Right ventricle myocardium inferior (tissue), 1 donor: ENCODE data around the gene TRIOBP. TPM values are rescaled to one million over a fixed set of nuclear protein-coding genes. Genes with fewer than 3 reads are reported as not detected.

Experiments
- ATAC-seq: fragments of 200-7000 bp; cut with Tn5 transposase; one replicate; pipeline ENCODE4 v1.9.1; 2020; ENCODE audit warnings: mild to moderate bottlenecking, moderate library complexity
- DNase-seq: peaks from one replicate; pipeline ENCODE4 v3.0.0; 2021; ENCODE audit errors: missing footprints
- intact Hi-C: fragments of 100-400 bp; cut with DNase I; formaldehyde crosslinking; loops from one replicate; pipeline ENCODE4 v1.11.0; 2022
- total RNA-seq: library from RNA; stranded (reverse); fragmentation: NEBNext Ultra II Directional; extraction: Animal tissue kit (Norgen Biotek cat#: 25700); gene quantifications from one replicate; pipeline ENCODE4 v1.2.1, GENCODE V29; 2021
- donor health status: DM: no; HTN: yes; CAD: no; lungs with severe emphysema.

The TRIOBP gene
- total RNA-seq, 1 donor from 2014 or later, result 90.1 TPM

GRCh38 chr22:37740455-37741311 is 43.8 kb downstream of the TRIOBP start:
- no peak for DNase-seq

GRCh38 chr22:37741312-37741795 is 44.5 kb downstream of the TRIOBP start:
- peak; percentile 90 for DNase-seq
- intact Hi-C loops, result no loop called here
- ATAC-seq, result peak; percentile 54

More at GRCh38 chr22:37740455-37741311, 43.8 kb downstream of the TRIOBP start:
- intact Hi-C loops, result no loop called here
- ATAC-seq, result no peak

- DNase-seq, result no peak
- intact Hi-C loops, result no loop called here
- ATAC-seq, result no peak
Measured at GRCh38 chr22:37742376-37743171, 45.7 kb downstream of the TRIOBP start.

- ATAC-seq, result no peak
- intact Hi-C loops, result loop anchor here (2.0 kb wide), 1 partner anchor 60 kb away; a partner anchor contains a TSS
- no peak for DNase-seq
Measured at GRCh38 chr22:37744589-37744988, 47.7 kb downstream of the TRIOBP start.

- ATAC-seq (peak; percentile 67), DNase-seq (peak; percentile 97)
- intact Hi-C loops, result loop anchor here (2.0 to 5.0 kb wide), 2 partner anchors 58 to 59 kb away; partner anchors contain the start of gene NOL12
Measured at GRCh38 chr22:37745548-37746365, 48.9 kb downstream of the TRIOBP start.

- ATAC-seq, result no peak
- peak; percentile 72 for DNase-seq
- intact Hi-C loops, result loop anchor here (5.0 kb wide), 1 partner anchor 59 kb away; the partner anchor contains the start of gene NOL12
Measured at GRCh38 chr22:37746366-37747079, 49.7 kb downstream of the TRIOBP start.

GRCh38 chr22:37747080-37747714 is 50.3 kb downstream of the TRIOBP start:
- DNase-seq (peak; percentile 73), ATAC-seq (peak; percentile 2)
- intact Hi-C loops, result loop anchor here (5.0 kb wide), 1 partner anchor 60 kb away; the partner anchor contains the start of gene NOL12

- ATAC-seq (no peak), DNase-seq (no peak)
- intact Hi-C loops, result loop anchor here (5.0 kb wide), 1 partner anchor 60 kb away; the partner anchor contains the start of gene NOL12
Measured at GRCh38 chr22:37747715-37748100, 50.9 kb downstream of the TRIOBP start.

- no peak for ATAC-seq
- intact Hi-C loops, result loop anchor here (5.0 kb wide), 1 partner anchor 61 kb away; the partner anchor contains the start of gene NOL12
- DNase-seq, result no peak
Measured at GRCh38 chr22:37748659-37749058, 51.8 kb downstream of the TRIOBP start.

GRCh38 chr22:37749226-37749625 is 52.4 kb downstream of the TRIOBP start:
- intact Hi-C loops, result loop anchor here (5.0 kb wide), 1 partner anchor 62 kb away; the partner anchor contains the start of gene NOL12
- DNase-seq (no peak), ATAC-seq (no peak)

GRCh38 chr22:37749831-37750595 is 53.2 kb downstream of the TRIOBP start:
- intact Hi-C loops, result loop anchor here (5.0 kb wide), 1 partner anchor 63 kb away; the partner anchor contains the start of gene NOL12
- DNase-seq (peak; percentile 71), ATAC-seq (peak; percentile 9)

- DNase-seq (no peak), ATAC-seq (no peak)
- intact Hi-C loops, result no loop called here
Measured at GRCh38 chr22:37750596-37751162, 53.8 kb downstream of the TRIOBP start.

GRCh38 chr22:37751449-37752188 is 54.8 kb downstream of the TRIOBP start:
- ATAC-seq, result no peak
- DNase-seq, result peak; percentile 69

GRCh38 chr22:37752189-37753087 is 55.6 kb downstream of the TRIOBP start:
- DNase-seq, result peak; percentile 96
- ATAC-seq, result peak; percentile 86
- intact Hi-C loops, result loop anchor here (2.0 kb wide), 1 partner anchor 78 kb away; the partner anchor contains the start of gene LGALS1

More at GRCh38 chr22:37751449-37752188, 54.8 kb downstream of the TRIOBP start:
- intact Hi-C loops, result loop anchor here (2.0 kb wide), 1 partner anchor 77 kb away; the partner anchor contains the start of gene LGALS1
